Ishikawa (cell line): ENCODE data around the gene CFAP119.

Experiments
- CEBPB ChIP-seq: IDR thresholded peaks from 2 replicates; pipeline ENCODE4 v1.6.1; 2012
- CREB1 ChIP-seq: IDR thresholded peaks from 2 replicates; pipeline ENCODE4 v1.6.1; 2012; ENCODE audit warnings: low read depth
- EGR1 ChIP-seq: IDR thresholded peaks from 2 replicates; pipeline ENCODE4 v1.6.1; 2012
- EP300 ChIP-seq: IDR thresholded peaks from 2 replicates; pipeline ENCODE4 v1.6.1; 2012; ENCODE audit warnings: borderline replicate concordance
- NFIC ChIP-seq: IDR thresholded peaks from 2 replicates; pipeline ENCODE4 v1.6.1; 2012
- RAD21 ChIP-seq: IDR thresholded peaks from 2 replicates; pipeline ENCODE4 v1.6.1; 2012; ENCODE audit warnings: low read depth
- REST ChIP-seq: IDR thresholded peaks from 2 replicates; pipeline ENCODE4 v1.6.1; 2012; ENCODE audit warnings: low read depth, mild to moderate bottlenecking
- TAF1 ChIP-seq: IDR thresholded peaks from 2 replicates; pipeline ENCODE4 v1.6.1; 2012; ENCODE audit warnings: low read depth, mild to moderate bottlenecking
- TCF12 ChIP-seq: IDR thresholded peaks from 2 replicates; pipeline ENCODE4 v1.6.1; 2012; ENCODE audit warnings: low read depth
- TEAD4 ChIP-seq: IDR thresholded peaks from 2 replicates; pipeline ENCODE4 v1.6.1; 2012
- YY1 ChIP-seq: IDR thresholded peaks from 2 replicates; pipeline ENCODE4 v1.6.1; 2012; ENCODE audit warnings: low read depth
- ZBTB7A ChIP-seq: IDR thresholded peaks from 2 replicates; pipeline ENCODE4 v1.6.1; 2012; ENCODE audit warnings: low read depth

DNA sequence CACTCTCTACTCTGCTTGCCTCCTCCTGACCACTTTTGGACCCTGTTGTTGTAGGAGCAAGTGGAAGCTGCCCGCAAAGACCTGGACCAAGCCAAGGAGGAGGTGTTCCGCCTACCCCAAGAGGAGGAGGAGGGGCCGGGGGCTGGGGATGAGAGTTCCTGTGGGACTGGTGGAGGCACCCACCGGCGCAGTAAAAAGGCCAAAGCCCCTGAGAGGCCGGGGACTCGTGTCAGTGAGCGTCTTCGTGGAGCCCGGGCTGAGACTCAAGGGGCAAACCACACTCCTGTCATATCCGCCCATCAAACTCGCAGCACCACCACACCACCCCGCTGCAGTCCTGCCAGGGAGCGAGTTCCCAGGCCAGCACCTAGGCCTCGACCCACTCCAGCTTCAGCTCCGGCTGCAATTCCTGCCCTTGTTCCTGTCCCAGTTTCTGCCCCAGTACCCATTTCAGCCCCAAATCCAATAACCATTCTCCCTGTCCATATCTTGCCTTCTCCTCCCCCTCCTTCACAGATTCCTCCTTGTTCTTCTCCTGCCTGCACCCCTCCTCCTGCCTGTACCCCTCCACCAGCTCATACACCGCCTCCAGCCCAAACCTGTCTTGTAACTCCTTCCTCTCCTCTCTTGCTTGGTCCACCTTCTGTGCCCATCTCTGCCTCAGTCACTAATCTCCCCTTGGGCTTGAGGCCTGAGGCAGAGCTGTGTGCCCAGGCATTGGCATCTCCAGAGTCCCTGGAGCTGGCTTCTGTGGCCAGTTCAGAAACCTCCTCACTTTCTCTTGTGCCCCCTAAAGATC lies 24.7 kb downstream of the CFAP119 start:
- TF ChIP-seq RAD21 (no peak), ZBTB7A (no peak), EGR1 (no peak), CEBPB (no peak), YY1 (no peak), TEAD4 (no peak), EP300 (no peak), NFIC (no peak), CREB1 (no peak), TCF12 (no peak), TAF1 (no peak), REST (no peak)
